GM23338 (cell line): Measurements from ENCODE around the gene ERC1. TPM values are rescaled to one million over a fixed set of nuclear protein-coding genes. Genes with fewer than 3 reads are reported as not detected.

Source experiments
- ATAC-seq: fragments of 200-7000 bp; cut with Tn5 transposase; 3 replicates; pipeline ENCODE4 v1.9.1; 2020
- DNase-seq: peaks from one replicate; pipeline ENCODE4 v3.0.0-alpha.2; 2015; ENCODE audit warnings: low spot score
- H2AFZ ChIP-seq: fragments of 200-600 bp; sonication (generic); 2 replicates; pipeline ENCODE4 v1.8.0; 2016; ENCODE audit warnings: antibody characterized with exemption, mild to moderate bottlenecking, moderate library complexity
- H3F3A ChIP-seq: fragments of 200-600 bp; sonication (generic); replicated peaks from 2 replicates; pipeline ENCODE4 v1.8.0; 2017; ENCODE audit warnings: antibody characterized with exemption, mixed run types, low read depth
- H3K27ac ChIP-seq: fragments of 200-600 bp; sonication (generic); 2 replicates; pipeline ENCODE4 v1.6.1; 2016; ENCODE audit warnings: low read depth
- H3K27me3 ChIP-seq: fragments of 200-600 bp; sonication (generic); 2 replicates; pipeline ENCODE4 v1.8.0; 2016; ENCODE audit warnings: mild to moderate bottlenecking, mixed run types, moderate library complexity; ENCODE audit not compliant: insufficient read depth
- H3K36me3 ChIP-seq: fragments of 200-600 bp; sonication (generic); 2 replicates; pipeline ENCODE4 v1.8.0; 2016; ENCODE audit warnings: mild to moderate bottlenecking; ENCODE audit not compliant: insufficient read depth
- H3K4me1 ChIP-seq: fragments of 200-600 bp; sonication (generic); 2 replicates; pipeline ENCODE4 v1.8.0; 2016; ENCODE audit warnings: mild to moderate bottlenecking, moderate library complexity; ENCODE audit not compliant: insufficient read depth
- H3K4me2 ChIP-seq: fragments of 200-600 bp; sonication (generic); 2 replicates; pipeline ENCODE4 v1.7.1; 2017; ENCODE audit warnings: mixed run types
- H3K4me3 ChIP-seq: fragments of 200-600 bp; sonication (generic); 2 replicates; pipeline ENCODE4 v1.6.1; 2016; ENCODE audit warnings: mixed run types
- H3K79me2 ChIP-seq: fragments of 200-600 bp; sonication (generic); replicated peaks from 2 replicates; pipeline ENCODE4 v1.8.0; 2017; ENCODE audit warnings: mild to moderate bottlenecking; ENCODE audit not compliant: insufficient read depth
- H3K9me2 ChIP-seq: fragments of 200-600 bp; sonication (generic); 2 replicates; pipeline ENCODE4 v1.8.0; 2017; ENCODE audit not compliant: insufficient read depth
- H4K20me1 ChIP-seq: fragments of 200-600 bp; sonication (generic); replicated peaks from 2 replicates; pipeline ENCODE4 v1.8.0; 2017; ENCODE audit warnings: mild to moderate bottlenecking; ENCODE audit not compliant: insufficient read depth
- H3K27ac Mint-ChIP-seq: 2 replicates; pipeline ENCODE4 v1.8.0; 2020; ENCODE audit warnings: inconsistent platforms, mild to moderate bottlenecking, moderate library complexity, mixed read lengths
- H3K27me3 Mint-ChIP-seq: 3 replicates; pipeline ENCODE4 v1.8.0; 2022; ENCODE audit warnings: low read depth, mild to moderate bottlenecking, moderate library complexity, mixed read lengths, inconsistent platforms; ENCODE audit not compliant: insufficient read depth, poor library complexity
- H3K36me3 Mint-ChIP-seq: 3 replicates; pipeline ENCODE4 v1.8.0; 2021; ENCODE audit warnings: low read depth, mild to moderate bottlenecking, inconsistent platforms, moderate library complexity, mixed read lengths
- H3K4me1 Mint-ChIP-seq: 3 replicates; pipeline ENCODE4 v1.8.0; 2020; ENCODE audit warnings: mild to moderate bottlenecking, inconsistent platforms, mixed read lengths
- H3K4me3 Mint-ChIP-seq: 3 replicates; pipeline ENCODE4 v1.8.0; 2021; ENCODE audit warnings: moderate library complexity, mild to moderate bottlenecking, inconsistent platforms, mixed read lengths
- H3K9me3 Mint-ChIP-seq: 3 replicates; pipeline ENCODE4 v1.8.0; 2020; ENCODE audit warnings: moderate library complexity, mild to moderate bottlenecking, inconsistent platforms, mixed read lengths
- polyA plus RNA-seq: library from polyadenylated mRNA; unstranded; fragments of >200 nt; fragmentation: Nextera tagmentation; extraction: Ambion mirVana; gene quantifications from 2 replicates; pipeline ENCODE4 v1.2.1, GENCODE V29; 2016
- total RNA-seq: library from RNA; depleted of rRNA; stranded (reverse); fragments of >200 nt; shearing (Covaris generic); gene quantifications from 2 replicates; pipeline ENCODE4 v1.2.3, GENCODE V29; 2014
- TF ChIP-seq, protein P1 (sequence below), 2 experiments: fragments of 200-600 bp in 1 of 2; sonication (generic) in 1 of 2; conservative IDR thresholded peaks; 2 replicates each; pipeline versions ENCODE4 v1.5.1 to v1.6.1; 2016 to 2017; ENCODE audit warnings: antibody characterized with exemption in 2 of 2, low read depth in 2 of 2, mild to moderate bottlenecking in 2 of 2, moderate library complexity in 1 of 2
- TF ChIP-seq, protein P2 (sequence below): fragments of 250-450 bp; sonication (Bioruptor Pico); IDR thresholded peaks from 2 replicates; pipeline ENCODE4 v1.5.0; 2020; ENCODE audit warnings: mild to moderate bottlenecking, moderate library complexity

Gene ERC1
- total and polyA plus RNA-seq, 2 experiments from 2014 or later, result 28.1 to 35.3 TPM

- H3K4me3 Mint-ChIP-seq, result no peak overlapping the region
- H3K27me3 Mint-ChIP-seq, result no peaks in the 10 kb centered on the region
- no peaks in the 10 kb centered on the region for H3F3A ChIP-seq
- no peaks in the 10 kb centered on the region for H3K27me3 ChIP-seq
- ATAC-seq, result no peak
- DNase-seq, result no peak
- H3K4me1 ChIP-seq, result peaks cover 22% of the 10 kb centered on the region
- no peaks in the 10 kb centered on the region for H3K36me3 Mint-ChIP-seq
- no peak overlapping the region for H3K27ac Mint-ChIP-seq
- H3K4me2 ChIP-seq, result no peak overlapping the region
- H3K27ac ChIP-seq, result no peak overlapping the region
- H4K20me1 ChIP-seq, result peaks cover 5% of the 10 kb centered on the region; the same call in 1 of the 2 replicates
- no peaks in the 10 kb centered on the region for H3K36me3 ChIP-seq
- TF ChIP-seq, protein P1, sequence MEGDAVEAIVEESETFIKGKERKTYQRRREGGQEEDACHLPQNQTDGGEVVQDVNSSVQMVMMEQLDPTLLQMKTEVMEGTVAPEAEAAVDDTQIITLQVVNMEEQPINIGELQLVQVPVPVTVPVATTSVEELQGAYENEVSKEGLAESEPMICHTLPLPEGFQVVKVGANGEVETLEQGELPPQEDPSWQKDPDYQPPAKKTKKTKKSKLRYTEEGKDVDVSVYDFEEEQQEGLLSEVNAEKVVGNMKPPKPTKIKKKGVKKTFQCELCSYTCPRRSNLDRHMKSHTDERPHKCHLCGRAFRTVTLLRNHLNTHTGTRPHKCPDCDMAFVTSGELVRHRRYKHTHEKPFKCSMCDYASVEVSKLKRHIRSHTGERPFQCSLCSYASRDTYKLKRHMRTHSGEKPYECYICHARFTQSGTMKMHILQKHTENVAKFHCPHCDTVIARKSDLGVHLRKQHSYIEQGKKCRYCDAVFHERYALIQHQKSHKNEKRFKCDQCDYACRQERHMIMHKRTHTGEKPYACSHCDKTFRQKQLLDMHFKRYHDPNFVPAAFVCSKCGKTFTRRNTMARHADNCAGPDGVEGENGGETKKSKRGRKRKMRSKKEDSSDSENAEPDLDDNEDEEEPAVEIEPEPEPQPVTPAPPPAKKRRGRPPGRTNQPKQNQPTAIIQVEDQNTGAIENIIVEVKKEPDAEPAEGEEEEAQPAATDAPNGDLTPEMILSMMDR (conservative IDR thresholded peaks at IDR 0.05; ENCODE audit: low read depth in 2 of 2), result 0 out of 4 replicates have a peak, but pooled peaks of 1 of the 2 experiments have one; percentile 12
- TF ChIP-seq, protein P2, sequence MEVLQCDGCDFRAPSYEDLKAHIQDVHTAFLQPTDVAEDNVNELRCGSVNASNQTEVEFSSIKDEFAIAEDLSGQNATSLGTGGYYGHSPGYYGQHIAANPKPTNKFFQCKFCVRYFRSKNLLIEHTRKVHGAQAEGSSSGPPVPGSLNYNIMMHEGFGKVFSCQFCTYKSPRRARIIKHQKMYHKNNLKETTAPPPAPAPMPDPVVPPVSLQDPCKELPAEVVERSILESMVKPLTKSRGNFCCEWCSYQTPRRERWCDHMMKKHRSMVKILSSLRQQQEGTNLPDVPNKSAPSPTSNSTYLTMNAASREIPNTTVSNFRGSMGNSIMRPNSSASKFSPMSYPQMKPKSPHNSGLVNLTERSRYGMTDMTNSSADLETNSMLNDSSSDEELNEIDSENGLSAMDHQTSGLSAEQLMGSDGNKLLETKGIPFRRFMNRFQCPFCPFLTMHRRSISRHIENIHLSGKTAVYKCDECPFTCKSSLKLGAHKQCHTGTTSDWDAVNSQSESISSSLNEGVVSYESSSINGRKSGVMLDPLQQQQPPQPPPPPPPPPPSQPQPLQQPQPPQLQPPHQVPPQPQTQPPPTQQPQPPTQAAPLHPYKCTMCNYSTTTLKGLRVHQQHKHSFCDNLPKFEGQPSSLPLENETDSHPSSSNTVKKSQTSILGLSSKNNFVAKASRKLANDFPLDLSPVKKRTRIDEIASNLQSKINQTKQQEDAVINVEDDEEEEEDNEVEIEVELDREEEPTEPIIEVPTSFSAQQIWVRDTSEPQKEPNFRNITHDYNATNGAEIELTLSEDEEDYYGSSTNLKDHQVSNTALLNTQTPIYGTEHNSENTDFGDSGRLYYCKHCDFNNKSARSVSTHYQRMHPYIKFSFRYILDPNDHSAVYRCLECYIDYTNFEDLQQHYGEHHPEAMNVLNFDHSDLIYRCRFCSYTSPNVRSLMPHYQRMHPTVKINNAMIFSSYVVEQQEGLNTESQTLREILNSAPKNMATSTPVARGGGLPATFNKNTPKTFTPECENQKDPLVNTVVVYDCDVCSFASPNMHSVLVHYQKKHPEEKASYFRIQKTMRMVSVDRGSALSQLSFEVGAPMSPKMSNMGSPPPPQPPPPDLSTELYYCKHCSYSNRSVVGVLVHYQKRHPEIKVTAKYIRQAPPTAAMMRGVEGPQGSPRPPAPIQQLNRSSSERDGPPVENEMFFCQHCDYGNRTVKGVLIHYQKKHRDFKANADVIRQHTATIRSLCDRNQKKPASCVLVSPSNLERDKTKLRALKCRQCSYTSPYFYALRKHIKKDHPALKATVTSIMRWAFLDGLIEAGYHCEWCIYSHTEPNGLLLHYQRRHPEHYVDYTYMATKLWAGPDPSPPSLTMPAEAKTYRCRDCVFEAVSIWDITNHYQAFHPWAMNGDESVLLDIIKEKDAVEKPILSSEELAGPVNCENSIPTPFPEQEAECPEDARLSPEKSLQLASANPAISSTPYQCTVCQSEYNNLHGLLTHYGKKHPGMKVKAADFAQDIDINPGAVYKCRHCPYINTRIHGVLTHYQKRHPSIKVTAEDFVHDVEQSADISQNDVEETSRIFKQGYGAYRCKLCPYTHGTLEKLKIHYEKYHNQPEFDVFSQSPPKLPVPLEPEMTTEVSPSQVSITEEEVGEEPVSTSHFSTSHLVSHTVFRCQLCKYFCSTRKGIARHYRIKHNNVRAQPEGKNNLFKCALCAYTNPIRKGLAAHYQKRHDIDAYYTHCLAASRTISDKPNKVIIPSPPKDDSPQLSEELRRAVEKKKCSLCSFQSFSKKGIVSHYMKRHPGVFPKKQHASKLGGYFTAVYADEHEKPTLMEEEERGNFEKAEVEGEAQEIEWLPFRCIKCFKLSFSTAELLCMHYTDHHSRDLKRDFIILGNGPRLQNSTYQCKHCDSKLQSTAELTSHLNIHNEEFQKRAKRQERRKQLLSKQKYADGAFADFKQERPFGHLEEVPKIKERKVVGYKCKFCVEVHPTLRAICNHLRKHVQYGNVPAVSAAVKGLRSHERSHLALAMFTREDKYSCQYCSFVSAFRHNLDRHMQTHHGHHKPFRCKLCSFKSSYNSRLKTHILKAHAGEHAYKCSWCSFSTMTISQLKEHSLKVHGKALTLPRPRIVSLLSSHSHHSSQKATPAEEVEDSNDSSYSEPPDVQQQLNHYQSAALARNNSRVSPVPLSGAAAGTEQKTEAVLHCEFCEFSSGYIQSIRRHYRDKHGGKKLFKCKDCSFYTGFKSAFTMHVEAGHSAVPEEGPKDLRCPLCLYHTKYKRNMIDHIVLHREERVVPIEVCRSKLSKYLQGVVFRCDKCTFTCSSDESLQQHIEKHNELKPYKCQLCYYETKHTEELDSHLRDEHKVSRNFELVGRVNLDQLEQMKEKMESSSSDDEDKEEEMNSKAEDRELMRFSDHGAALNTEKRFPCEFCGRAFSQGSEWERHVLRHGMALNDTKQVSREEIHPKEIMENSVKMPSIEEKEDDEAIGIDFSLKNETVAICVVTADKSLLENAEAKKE (CRISPR knock-in tag), result no peak
- H2AFZ ChIP-seq, result no peak overlapping the region
- no peaks in the 10 kb centered on the region for H3K9me2 ChIP-seq
- H3K9me3 Mint-ChIP-seq, result no peaks in the 10 kb centered on the region
- no peak overlapping the region for H3K4me3 ChIP-seq
- peaks cover 19% of the 10 kb centered on the region for H3K79me2 ChIP-seq
- H3K4me1 Mint-ChIP-seq, result peaks cover 31% of the 10 kb centered on the region
These were observed 113.2 kb downstream of the ERC1 start for GRCh38 chr12:1104088-1104800.
